Choroid plexus epithelial cell (primary cell): Measurements from ENCODE around the gene NDRG3.
A peak's percentile ranks its signal among the peaks of the same experiment; 100 is the strongest.
"Not testable (repeated sequence)": the region's sequence is repeated elsewhere in the genome, so short reads cannot be mapped to it uniquely, and the experiment has no call there.

Experiments
- DNase-seq: peaks from one replicate; pipeline ENCODE4 v3.0.0-alpha.2; 2010; ENCODE audit warnings: low read depth
- H3K4me3 ChIP-seq: 2 replicates; pipeline ENCODE4 v1.5.1; 2011; ENCODE audit warnings: low read depth, mild to moderate bottlenecking, control low read depth, low read length, moderate library complexity
- CTCF ChIP-seq: conservative IDR thresholded peaks from 2 replicates; pipeline ENCODE4 v1.5.1; 2011; ENCODE audit warnings: low read depth, mild to moderate bottlenecking, control low read depth, inconsistent platforms, low read length, moderate library complexity

Gene NDRG3

GRCh38 chr20:36613974-36614373, 131.9 kb downstream of the NDRG3 start:
- no peak for DNase-seq
- no peak overlapping the region for H3K4me3 ChIP-seq
- no peak for TF ChIP-seq CTCF

- no peak for TF ChIP-seq CTCF
- no peak for DNase-seq
- H3K4me3 ChIP-seq = no peak overlapping the region
Observed at GRCh38 chr20:36611625-36612024, 134.3 kb downstream of the NDRG3 start.

GRCh38 chr20:36608388-36608728, 137.5 kb downstream of the NDRG3 start:
- not testable (repeated sequence) for DNase-seq, H3K4me3 ChIP-seq

GRCh38 chr20:36607586-36608387, 138.1 kb downstream of the NDRG3 start:
- no peak for TF ChIP-seq CTCF
- no peak overlapping the region for H3K4me3 ChIP-seq

GRCh38 chr20:36606158-36607066, 139.5 kb downstream of the NDRG3 start:
- TF ChIP-seq CTCF = no peak
- peak; percentile 51 for DNase-seq
- H3K4me3 ChIP-seq = peak overlapping the region; percentile 92

More at GRCh38 chr20:36607586-36608387, 138.1 kb downstream of the NDRG3 start:
- DNase-seq = no peak

GRCh38 chr20:36605399-36606157, 140.3 kb downstream of the NDRG3 start, which contains the start of gene RAB5IF:
Gene RAB5IF, plus strand, starts transcription at chr20:36605779. Its CDS starts 173 bp downstream, at chr20:36605952.
- TF ChIP-seq CTCF = peak; percentile 92
- peak; percentile 99 for DNase-seq
- peak within 1 kb of the TSS; percentile 92 for H3K4me3 ChIP-seq

- TF ChIP-seq CTCF = no peak
- peak overlapping the region; percentile 55 for H3K4me3 ChIP-seq
- DNase-seq = peak; percentile 17
Observed at GRCh38 chr20:36604952-36605398, 140.9 kb downstream of the NDRG3 start.
